ENCODE results near the gene ZNF397.

ZNF397 gene

DNA sequence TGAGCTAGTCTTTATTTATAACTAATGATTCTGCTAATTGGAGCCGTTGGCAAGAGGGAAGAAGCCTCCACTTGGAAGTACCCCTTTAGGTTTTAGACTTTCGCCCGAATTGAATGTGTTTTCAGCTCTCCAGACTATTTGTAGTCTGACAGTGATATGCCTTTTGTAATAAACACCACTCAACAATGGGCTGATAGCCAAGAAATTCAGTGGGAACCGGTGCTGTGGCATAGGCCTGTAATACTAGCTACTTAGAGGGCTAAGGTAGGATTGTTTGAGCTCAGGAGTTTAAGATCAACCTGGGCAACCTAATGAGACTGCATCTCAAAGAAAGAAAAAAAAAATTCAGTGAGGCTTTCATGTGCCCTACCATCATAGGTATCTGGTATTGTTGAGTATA, 62.8 kb downstream of the ZNF397 start:
- DNase-seq = no peak

DNA sequence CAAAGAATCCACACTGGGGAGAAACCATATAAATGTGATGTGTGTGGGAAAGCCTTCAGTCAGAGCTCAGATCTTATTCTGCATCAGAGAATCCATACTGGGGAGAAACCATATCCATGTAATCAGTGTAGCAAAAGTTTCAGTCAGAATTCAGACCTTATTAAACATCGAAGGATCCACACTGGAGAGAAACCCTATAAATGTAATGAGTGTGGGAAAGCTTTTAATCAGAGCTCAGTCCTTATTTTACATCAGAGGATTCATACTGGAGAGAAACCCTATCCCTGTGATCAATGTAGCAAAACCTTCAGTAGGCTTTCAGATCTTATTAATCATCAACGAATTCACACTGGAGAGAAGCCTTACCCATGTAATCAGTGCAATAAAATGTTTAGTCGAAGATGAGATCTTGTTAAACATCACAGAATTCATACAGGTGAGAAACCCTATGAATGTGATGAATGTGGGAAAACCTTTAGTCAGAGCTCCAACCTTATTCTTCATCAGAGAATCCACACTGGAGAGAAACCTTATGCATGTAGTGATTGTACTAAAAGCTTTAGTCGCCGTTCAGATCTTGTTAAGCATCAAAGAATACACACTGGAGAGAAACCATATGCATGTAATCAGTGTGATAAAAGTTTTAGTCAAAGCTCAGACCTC, 65.9 kb downstream of the ZNF397 start:
- DNase-seq = no peak
